B cell (primary cell): ENCODE data around the gene FURIN. TPM values are rescaled to one million over a fixed set of nuclear protein-coding genes. Genes with fewer than 3 reads are reported as not detected.

ENCODE experiments used
- ATAC-seq: fragments of 200-7000 bp; cut with Tn5 transposase; one replicate; pipeline ENCODE4 v1.10.0; 2021; ENCODE audit warnings: low read depth, mild to moderate bottlenecking, moderate number of reproducible peaks, moderate library complexity
- CTCF ChIA-PET: fragments of 350-600 bp; sonication (Branson Sonifier 250); formaldehyde crosslinking; loops from one replicate; lab custom pipeline; 2021; ENCODE audit warnings: antibody characterized with exemption, inconsistent platforms; lab: Charles Lee
- POLR2A ChIA-PET: fragments of 350-600 bp; sonication (Branson Sonifier 250); formaldehyde crosslinking; loops from one replicate; lab custom pipeline; 2021; ENCODE audit warnings: antibody characterized with exemption; lab: Charles Lee
- DNase-seq: peaks from one replicate; pipeline ENCODE4 v3.0.0; 2013
- H2AFZ ChIP-seq: 2 replicates; pipeline ENCODE4 v1.6.1; 2012; ENCODE audit warnings: mild to moderate bottlenecking, low read depth, low read length; ENCODE audit not compliant: insufficient read depth, poor library complexity, severe bottlenecking
- H3K27ac ChIP-seq, 2 donors: 1 replicate in 1 of 2; 2 replicates in 1 of 2; pipeline ENCODE4 v1.5.1; 2012 to 2013; ENCODE audit warnings: low read length in 2 of 2, mild to moderate bottlenecking in 2 of 2, moderate library complexity in 1 of 2
- H3K27me3 ChIP-seq, 4 experiments: fragments of 200-600 bp in 1 of 4; sonication (generic) in 1 of 4; replicated peaks in 1 of 4; 1 replicate in 2 of 4; 2 replicates in 2 of 4; pipeline versions ENCODE4 v1.6.1 to v1.7.0; 2013 to 2016; ENCODE audit warnings: low read length in 3 of 4, mild to moderate bottlenecking in 2 of 4, mixed read lengths in 1 of 4, moderate library complexity in 1 of 4; ENCODE audit not compliant: insufficient read depth in 4 of 4, control insufficient read depth in 3 of 4; ENCODE audit errors: control extremely low read depth in 1 of 4
- H3K36me3 ChIP-seq, 2 experiments: replicated peaks in 1 of 2; 1 replicate in 1 of 2; 2 replicates in 1 of 2; pipeline versions ENCODE4 v1.6.1 to v1.7.1; 2013; ENCODE audit warnings: low read length in 1 of 2; ENCODE audit not compliant: insufficient read depth in 2 of 2, control insufficient read depth in 1 of 2; ENCODE audit errors: control extremely low read depth in 1 of 2, extremely low read depth in 1 of 2
- H3K4me1 ChIP-seq, 2 donors: fragments of 200-600 bp in 1 of 2; sonication (generic) in 1 of 2; 1 replicate in 1 of 2; 2 replicates in 1 of 2; pipeline versions ENCODE4 v1.5.1 to v1.6.1; 2013 to 2017; ENCODE audit warnings: low read length in 2 of 2; ENCODE audit not compliant: control insufficient read depth in 2 of 2, insufficient read depth in 2 of 2
- H3K4me2 ChIP-seq: replicated peaks from 2 replicates; pipeline ENCODE3; 2012; ENCODE audit warnings: mild to moderate bottlenecking, low read depth, low read length; ENCODE audit not compliant: poor library complexity, severe bottlenecking
- H3K4me3 ChIP-seq, 5 experiments: fragments of 200-600 bp in 1 of 5; sonication (generic) in 1 of 5; 1 replicate in 3 of 5; 2 replicates in 2 of 5; pipeline versions ENCODE4 v1.5.1 to v1.7.0; 2011 to 2016; ENCODE audit warnings: low read length in 4 of 5, mild to moderate bottlenecking in 4 of 5, low read depth in 2 of 5, control low read depth in 1 of 5, moderate library complexity in 1 of 5; ENCODE audit not compliant: insufficient read depth in 1 of 5; ENCODE audit errors: control extremely low read depth in 1 of 5, extremely low read depth in 1 of 5
- H3K79me2 ChIP-seq: fragments of 200-600 bp; sonication (generic); one replicate; pipeline ENCODE4 v1.6.0; 2016; ENCODE audit warnings: low read length; ENCODE audit not compliant: control insufficient read depth, insufficient read depth
- H3K9ac ChIP-seq: fragments of 200-600 bp; sonication (generic); 2 replicates; pipeline ENCODE4 v1.6.1; 2017; ENCODE audit warnings: mild to moderate bottlenecking, low read length, moderate library complexity
- H3K9me3 ChIP-seq, 3 donors: one replicate each; pipeline versions ENCODE4 v1.6.1 to v1.7.1; 2013; ENCODE audit warnings: low read length in 2 of 3; ENCODE audit not compliant: control insufficient read depth in 2 of 3, insufficient read depth in 1 of 3; ENCODE audit errors: control extremely low read depth in 1 of 3
- H4K20me1 ChIP-seq: 2 replicates; pipeline ENCODE4 v1.6.0; 2012; ENCODE audit warnings: mild to moderate bottlenecking, low read length; ENCODE audit not compliant: insufficient read depth, control insufficient read depth, poor library complexity, severe bottlenecking
- H3K27ac Mint-ChIP-seq: one replicate; pipeline ENCODE4 v1.8.0; 2021; ENCODE audit warnings: mixed read lengths
- H3K27me3 Mint-ChIP-seq: one replicate; pipeline ENCODE4 v1.8.0; 2021; ENCODE audit warnings: mixed read lengths
- H3K4me1 Mint-ChIP-seq: one replicate; pipeline ENCODE4 v1.8.0; 2021; ENCODE audit warnings: mixed read lengths
- H3K4me3 Mint-ChIP-seq: one replicate; pipeline ENCODE4 v1.8.0; 2021; ENCODE audit warnings: mixed read lengths
- H3K9me3 Mint-ChIP-seq: one replicate; pipeline ENCODE4 v1.8.0; 2022; ENCODE audit warnings: mixed read lengths; ENCODE audit not compliant: insufficient read depth
- CTCF ChIP-seq: fragments of 200-600 bp; IDR thresholded peaks from one replicate; pipeline ENCODE4 v1.8.0; 2022; ENCODE audit warnings: antibody characterized with exemption, mild to moderate bottlenecking
- EZH2 ChIP-seq: IDR thresholded peaks from 2 replicates; pipeline ENCODE4 v1.6.1; 2012; ENCODE audit warnings: borderline replicate concordance, low read depth, mild to moderate bottlenecking, moderate library complexity, low read length; ENCODE audit not compliant: insufficient read depth, poor library complexity, severe bottlenecking
- WGBS: methylation state at CpG from one replicate; pipeline ENCODE4 v1.1.5; 2013; ENCODE audit warnings: missing lambda C conversion rate; ENCODE audit not compliant: insufficient coverage; 5-methylcytosine and 5-hydroxymethylcytosine counted together
- intact Hi-C: fragments of 100-400 bp; cut with micrococcal nuclease; formaldehyde crosslinking; loops from one replicate; pipeline ENCODE4 v1.10.0; 2022
- polyA plus RNA-seq: library from polyadenylated mRNA; depleted of rRNA; stranded (reverse); fragments of >200 nt; gene quantifications from 2 replicates; pipeline ENCODE4 v1.2.3, GENCODE V29; 2012
- total RNA-seq, 2 donors: library from RNA; stranded (reverse); fragments of 120-200 nt in 1 of 2; gene quantifications; 1 replicate in 1 of 2; 2 replicates in 1 of 2; pipeline versions ENCODE4 v1.2.3 to v1.2.4, GENCODE V29; 2013 to 2022

FURIN gene
- total and polyA plus RNA-seq, 2 donors (not counting 1 experiment from before 2014, with no cell fraction given): 31.6 to 66.7 TPM

GRCh38 chr15:90911302-90911623, 42.9 kb downstream of the FURIN start:
- H3K36me3 ChIP-seq: peaks cover 0 to 85% of the 10 kb centered on the region in 2 experiments
- H3K27me3 ChIP-seq: no peaks in the 10 kb centered on the region
- intact Hi-C loops: no loop called here
- no peak for DNase-seq
- no peak for ATAC-seq
- H3K79me2 ChIP-seq: no peaks in the 10 kb centered on the region
- ChIA-PET POLR2A (no interaction called here), CTCF (no interaction called here)
- H3K27ac Mint-ChIP-seq: no peak overlapping the region
- H3K9ac ChIP-seq: no peak overlapping the region
- no peak overlapping the region for H3K4me3 Mint-ChIP-seq
- no peak overlapping the region for H3K27ac ChIP-seq
- H3K9me3 ChIP-seq: no peaks in the 10 kb centered on the region
- 98% methylated on average over 11 of the region's 19 CpGs for WGBS
- no peaks in the 10 kb centered on the region for H3K27me3 Mint-ChIP-seq
- H3K9me3 Mint-ChIP-seq: no peaks in the 10 kb centered on the region
- TF ChIP-seq EZH2: no peak
- no peak for TF ChIP-seq CTCF
- H3K4me3 ChIP-seq: no peak overlapping the region
- no peak overlapping the region for H2AFZ ChIP-seq
- peaks cover 0 to 11% of the 10 kb centered on the region in 2 donors for H3K4me1 ChIP-seq
- peaks cover 6% of the 10 kb centered on the region for H4K20me1 ChIP-seq
- H3K4me1 Mint-ChIP-seq: peaks cover 10% of the 10 kb centered on the region
- H3K4me2 ChIP-seq: no peak overlapping the region

GRCh38 chr15:90911906-90912769, 43.8 kb downstream of the FURIN start:
- Histone ChIP-seq H3K27ac (no peak overlapping the region), H3K79me2 (no peaks in the 10 kb centered on the region), H3K36me3 (peaks cover 0 to 85% of the 10 kb centered on the region in 2 experiments), H3K27me3 (no peaks in the 10 kb centered on the region), H3K4me1 (peaks cover 0 to 11% of the 10 kb centered on the region in 2 donors), H4K20me1 (no peaks in the 10 kb centered on the region), H3K4me3 (no peak overlapping the region), H3K4me2 (no peak overlapping the region), H3K9me3 (no peaks in the 10 kb centered on the region), H3K9ac (no peak overlapping the region), H2AFZ (no peak overlapping the region)
- no peak for TF ChIP-seq CTCF
- no peak for TF ChIP-seq EZH2
- Mint-ChIP-seq H3K27ac (no peak overlapping the region), H3K4me1 (peaks cover 10% of the 10 kb centered on the region), H3K27me3 (no peaks in the 10 kb centered on the region), H3K9me3 (no peaks in the 10 kb centered on the region), H3K4me3 (no peak overlapping the region)
- ChIA-PET POLR2A (no interaction called here), CTCF (no interaction called here)
- intact Hi-C loops: no loop called here
- DNase-seq (no peak), ATAC-seq (no peak)
- WGBS: 96% methylated on average over 29 of the region's 30 CpGs
